ENCODE results near the gene BTK.
A peak's percentile ranks its signal among the peaks of the same experiment; 100 is the strongest.

Gene BTK

GRCh38 chrX:101407167-101407747, 21.3 kb upstream of the BTK start:
- peaks cover 24% of the 10 kb centered on the region for H3K4me1 Mint-ChIP-seq
- peak overlapping the region; percentile 99 for H3K27ac Mint-ChIP-seq
- peaks cover 7% of the 10 kb centered on the region for H3K36me3 Mint-ChIP-seq
- H3K27me3 Mint-ChIP-seq: no peaks in the 10 kb centered on the region
- H3K9me3 Mint-ChIP-seq: no peaks in the 10 kb centered on the region
- peak overlapping the region; percentile 100 for H3K4me3 Mint-ChIP-seq

- H3K27me3 Mint-ChIP-seq: no peaks in the 10 kb centered on the region
- H3K4me3 Mint-ChIP-seq: no peak overlapping the region
- H3K36me3 Mint-ChIP-seq: peaks cover 7% of the 10 kb centered on the region
- H3K4me1 Mint-ChIP-seq: no peaks in the 10 kb centered on the region
- H3K9me3 Mint-ChIP-seq: no peaks in the 10 kb centered on the region
- peak overlapping the region; percentile 65 for H3K27ac Mint-ChIP-seq
Measured at GRCh38 chrX:101399825-101400224, 13.8 kb upstream of the BTK start.

DNA sequence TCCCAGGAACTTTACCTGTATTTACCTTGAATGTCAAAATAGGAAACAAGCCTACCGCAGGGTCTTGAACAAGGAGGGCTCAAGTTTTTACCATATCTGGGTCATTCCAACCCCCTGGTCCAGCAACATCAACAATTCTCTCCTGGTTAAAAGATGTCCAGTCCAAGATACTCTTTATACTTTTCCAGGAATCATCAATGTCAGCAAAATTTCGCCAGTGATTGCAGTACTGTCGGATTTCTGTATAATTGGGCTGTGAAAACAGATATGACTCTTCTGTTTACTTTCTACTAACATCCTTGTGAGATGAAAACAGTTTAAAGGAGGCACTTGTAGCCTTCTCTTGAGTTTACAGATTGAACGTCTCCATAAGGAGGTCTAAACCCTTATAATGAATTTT, 12.7 kb upstream of the BTK start:
- Mint-ChIP-seq H3K9me3 (no peaks in the 10 kb centered on the region), H3K27me3 (no peaks in the 10 kb centered on the region), H3K4me1 (peaks cover 3% of the 10 kb centered on the region), H3K4me3 (no peak overlapping the region), H3K27ac (no peak overlapping the region), H3K36me3 (peaks cover 5% of the 10 kb centered on the region)

DNA sequence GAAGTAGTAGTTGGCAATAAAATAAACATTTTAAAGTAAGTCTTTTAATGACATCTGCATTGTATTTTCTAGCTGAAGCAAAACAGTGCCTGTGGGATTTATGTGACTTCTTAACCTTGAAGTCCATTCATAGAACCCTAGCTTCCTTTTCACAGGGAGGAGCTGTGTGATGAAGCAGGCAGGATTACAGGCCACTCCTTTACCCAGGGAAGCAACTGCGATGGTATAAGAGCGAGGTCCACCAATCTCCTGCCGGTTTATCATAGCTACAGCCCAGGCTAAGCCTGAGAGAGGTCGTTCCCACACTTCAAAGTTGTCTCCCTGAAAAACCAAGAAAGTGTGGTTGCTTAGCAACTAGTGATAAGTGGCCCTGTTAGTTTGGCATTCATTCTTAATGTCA, 11.8 kb upstream of the BTK start:
- Mint-ChIP-seq H3K4me3 (no peak overlapping the region), H3K27ac (no peak overlapping the region), H3K27me3 (no peaks in the 10 kb centered on the region), H3K9me3 (no peaks in the 10 kb centered on the region), H3K36me3 (peaks cover 10% of the 10 kb centered on the region), H3K4me1 (peaks cover 11% of the 10 kb centered on the region)

DNA sequence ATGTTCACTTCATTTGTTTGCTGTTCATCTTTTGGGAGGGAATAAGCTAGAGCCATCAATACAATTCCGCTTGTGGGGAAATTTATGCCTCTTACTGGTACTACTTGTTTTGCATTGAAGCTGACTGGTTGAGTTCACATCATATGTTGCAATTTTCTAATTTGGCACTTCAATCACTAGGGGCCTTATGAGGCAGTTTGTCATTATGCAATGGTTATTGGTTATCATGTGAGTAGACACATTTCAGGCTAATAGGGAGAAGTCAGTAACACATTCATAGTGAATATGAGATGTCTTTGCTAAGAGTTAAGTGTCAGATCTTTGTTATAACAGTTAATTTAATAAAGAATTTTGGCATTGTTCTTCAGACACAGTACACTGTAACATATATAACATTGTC, 9.8 kb upstream of the BTK start:
- Mint-ChIP-seq H3K27ac (peak overlapping the region; percentile 69), H3K27me3 (no peaks in the 10 kb centered on the region), H3K9me3 (no peaks in the 10 kb centered on the region), H3K4me3 (peak overlapping the region; percentile 30), H3K36me3 (peaks cover 26% of the 10 kb centered on the region), H3K4me1 (peaks cover 11% of the 10 kb centered on the region)

- peaks cover 15% of the 10 kb centered on the region for H3K4me1 Mint-ChIP-seq
- no peaks in the 10 kb centered on the region for H3K9me3 Mint-ChIP-seq
- H3K36me3 Mint-ChIP-seq: peaks cover 23% of the 10 kb centered on the region
- peak overlapping the region; percentile 97 for H3K4me3 Mint-ChIP-seq
- no peaks in the 10 kb centered on the region for H3K27me3 Mint-ChIP-seq
- H3K27ac Mint-ChIP-seq: peak overlapping the region; percentile 41
Measured at GRCh38 chrX:101394372-101394771, 8.4 kb upstream of the BTK start.

- Mint-ChIP-seq H3K36me3 (peaks cover 23% of the 10 kb centered on the region), H3K4me1 (peaks cover 15% of the 10 kb centered on the region), H3K9me3 (no peaks in the 10 kb centered on the region), H3K27ac (peak overlapping the region; percentile 85), H3K4me3 (peak overlapping the region; percentile 97), H3K27me3 (no peaks in the 10 kb centered on the region)
Measured at GRCh38 chrX:101393530-101394305, 7.7 kb upstream of the BTK start.

GRCh38 chrX:101391831-101392230, 5.8 kb upstream of the BTK start:
- H3K4me1 Mint-ChIP-seq: peaks cover 15% of the 10 kb centered on the region
- no peaks in the 10 kb centered on the region for H3K9me3 Mint-ChIP-seq
- H3K27me3 Mint-ChIP-seq: no peaks in the 10 kb centered on the region
- H3K4me3 Mint-ChIP-seq: peak overlapping the region; percentile 97
- peak overlapping the region; percentile 98 for H3K27ac Mint-ChIP-seq
- H3K36me3 Mint-ChIP-seq: peaks cover 23% of the 10 kb centered on the region

GRCh38 chrX:101390664-101391525, 4.9 kb upstream of the BTK start, which contains the start of gene RPL36A:
RPL36A (plus strand) TSS chrX:101391011; CDS start chrX:101391044, 33 bp downstream.
- Mint-ChIP-seq H3K4me3 (peak within 1 kb of the TSS; percentile 97), H3K4me1 (peaks cover 15% of the 10 kb centered on the region), H3K9me3 (no peaks in the 10 kb centered on the region), H3K36me3 (peaks cover 23% of the 10 kb centered on the region), H3K27ac (peak within 1 kb of the TSS; percentile 98), H3K27me3 (no peaks in the 10 kb centered on the region)

GRCh38 chrX:101388604-101389003, 2.6 kb upstream of the BTK start:
- Mint-ChIP-seq H3K4me1 (peaks cover 11% of the 10 kb centered on the region), H3K27ac (no peak overlapping the region), H3K4me3 (no peak overlapping the region), H3K36me3 (peaks cover 21% of the 10 kb centered on the region), H3K27me3 (no peaks in the 10 kb centered on the region), H3K9me3 (no peaks in the 10 kb centered on the region)

- Mint-ChIP-seq H3K9me3 (no peaks in the 10 kb centered on the region), H3K4me3 (no peak overlapping the region), H3K4me1 (peaks cover 4% of the 10 kb centered on the region), H3K27ac (no peak overlapping the region), H3K27me3 (no peaks in the 10 kb centered on the region), H3K36me3 (peaks cover 7% of the 10 kb centered on the region)
Measured at GRCh38 chrX:101386542-101386885, 523 bp upstream of the BTK start.

DNA sequence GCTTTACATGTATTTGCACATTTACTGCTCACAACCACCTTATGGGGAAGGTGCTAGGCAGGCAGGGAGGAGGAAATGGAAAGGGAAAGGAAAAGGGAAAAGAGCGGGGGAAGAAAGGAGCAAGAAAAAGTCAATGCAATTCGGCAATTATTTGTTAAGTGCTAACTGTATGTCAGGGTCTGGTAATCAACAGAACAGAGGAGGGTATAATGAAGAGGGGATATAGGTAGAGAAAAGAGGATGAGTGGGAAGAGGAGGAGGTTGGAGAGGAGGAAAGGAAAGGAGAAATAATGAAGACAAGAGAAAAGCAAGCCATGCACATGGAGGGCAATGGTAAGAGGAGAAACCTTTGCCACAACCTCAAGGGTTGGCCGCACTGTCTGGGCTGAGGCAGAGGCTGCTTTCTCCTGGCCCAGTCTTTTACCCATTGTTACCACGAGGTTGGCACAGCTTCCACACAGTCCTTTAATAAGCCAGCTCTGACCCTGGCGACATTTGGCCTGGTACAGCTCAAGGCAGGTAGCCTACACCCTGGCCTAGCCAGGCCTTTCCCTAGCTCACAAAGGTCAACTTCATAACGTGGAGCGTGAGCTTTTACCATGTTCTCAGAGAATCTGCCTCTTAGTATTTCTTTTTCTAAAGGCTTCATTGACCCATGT, 836 bp downstream of the BTK start:
- no peaks in the 10 kb centered on the region for H3K36me3 Mint-ChIP-seq
- H3K4me3 Mint-ChIP-seq: no peak overlapping the region
- H3K27me3 Mint-ChIP-seq: no peaks in the 10 kb centered on the region
- no peaks in the 10 kb centered on the region for H3K4me1 Mint-ChIP-seq
- H3K27ac Mint-ChIP-seq: no peak overlapping the region
- H3K9me3 Mint-ChIP-seq: no peaks in the 10 kb centered on the region

DNA sequence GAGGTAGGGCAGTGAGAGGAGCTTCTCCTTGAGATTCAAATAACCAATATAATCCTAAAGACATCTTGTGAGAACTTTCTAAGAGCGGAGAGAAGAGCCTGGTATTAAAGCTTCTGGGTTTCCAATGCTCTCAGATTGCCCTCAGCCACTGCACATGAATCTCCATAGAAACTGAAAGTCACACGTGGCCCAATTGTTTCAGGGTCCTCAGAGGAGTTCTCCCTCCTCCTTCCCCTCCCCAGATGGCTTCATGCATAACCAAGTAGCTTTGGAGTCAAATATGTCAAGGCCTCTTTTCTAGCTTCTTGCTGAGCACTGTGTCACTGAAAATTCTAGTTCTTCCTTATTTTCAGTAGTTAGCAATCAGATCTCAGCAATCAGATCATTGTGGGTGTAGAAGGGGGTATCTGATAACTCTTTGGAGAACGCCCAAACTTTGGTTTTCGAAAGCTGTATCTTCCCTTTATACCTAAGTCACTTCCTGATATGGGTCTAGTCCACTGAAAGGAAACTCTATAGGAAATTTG, 2.2 kb downstream of the BTK start:
- Mint-ChIP-seq H3K27ac (no peak overlapping the region), H3K4me3 (no peak overlapping the region), H3K36me3 (no peaks in the 10 kb centered on the region), H3K27me3 (peaks cover 1% of the 10 kb centered on the region), H3K4me1 (no peaks in the 10 kb centered on the region), H3K9me3 (no peaks in the 10 kb centered on the region)

GRCh38 chrX:101377547-101377946, 8.4 kb downstream of the BTK start:
- no peaks in the 10 kb centered on the region for H3K4me1 Mint-ChIP-seq
- H3K27ac Mint-ChIP-seq: no peak overlapping the region
- H3K9me3 Mint-ChIP-seq: no peaks in the 10 kb centered on the region
- H3K36me3 Mint-ChIP-seq: no peaks in the 10 kb centered on the region
- no peak overlapping the region for H3K4me3 Mint-ChIP-seq
- peaks cover 1% of the 10 kb centered on the region for H3K27me3 Mint-ChIP-seq

GRCh38 chrX:101370888-101371504, 15.0 kb downstream of the BTK start:
- Mint-ChIP-seq H3K27ac (no peak overlapping the region), H3K36me3 (no peaks in the 10 kb centered on the region), H3K27me3 (peaks cover 2% of the 10 kb centered on the region), H3K4me1 (no peaks in the 10 kb centered on the region), H3K9me3 (no peaks in the 10 kb centered on the region), H3K4me3 (no peak overlapping the region)

Data from activated naive CD4-positive, alpha-beta T cell treated with anti-CD3 and anti-CD28 coated beads, Interleukin-2, amount 50 U/mL, for 24 hours (primary cell).